ENCODE measurements around the gene PPP3R1. TPM values are rescaled to one million over a fixed set of nuclear protein-coding genes. Genes with fewer than 3 reads are reported as not detected.

Gene PPP3R1
- total RNA-seq, 1 experiment from 2014 or later: 41.7 TPM

DNA sequence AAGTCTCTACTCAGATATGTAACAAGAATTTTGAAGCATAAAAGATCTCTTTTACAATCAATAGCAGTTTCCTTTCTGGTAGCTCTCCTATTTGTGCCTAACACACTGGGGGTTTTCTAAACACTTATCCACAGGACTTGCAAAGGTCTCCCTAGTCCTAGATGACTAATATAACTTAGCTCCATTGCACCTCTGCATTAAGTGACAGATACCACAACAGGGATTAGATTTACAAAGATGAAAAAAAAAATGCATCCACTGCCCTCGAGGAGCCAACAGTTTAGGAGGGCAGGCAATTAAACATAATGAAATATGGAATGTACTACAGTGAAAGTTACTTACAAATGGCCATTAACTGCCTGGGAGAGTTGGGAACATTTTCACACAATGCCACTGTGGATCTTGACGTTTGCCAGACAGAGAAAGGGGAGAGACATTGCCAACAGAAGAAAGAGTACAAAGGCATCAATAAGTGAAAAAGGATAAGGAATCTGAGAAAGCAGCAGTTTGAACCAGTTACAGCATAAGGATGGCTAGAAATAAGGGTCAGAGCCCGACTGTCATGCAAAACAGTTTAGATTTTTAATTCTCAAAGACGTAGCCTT lies 14.3 kb downstream of the PPP3R1 start:
- in situ Hi-C loops (cut with HindIII; ENCODE audit: low sequenced_read_pairs): no loop called here
- no peak for DNase-seq (ENCODE audit: low spot score)

DNA sequence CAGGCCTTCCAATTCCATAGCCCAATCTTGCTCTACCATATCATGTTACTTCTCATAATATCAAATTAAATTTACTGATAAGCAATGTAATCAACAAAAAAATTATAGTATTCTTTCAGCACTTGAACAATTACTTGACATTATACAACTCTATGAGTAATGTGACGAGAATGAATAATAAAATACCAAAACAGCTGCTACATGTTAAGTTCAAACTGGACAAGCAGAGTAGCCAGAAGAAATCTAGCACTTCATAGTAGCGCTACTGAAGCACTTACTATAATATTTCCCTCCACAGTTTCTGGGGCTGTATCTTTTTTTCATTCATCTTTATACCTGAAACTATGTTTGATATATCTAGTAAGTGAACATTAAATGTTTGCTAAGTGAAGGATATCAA lies 14.9 kb downstream of the PPP3R1 start:
- no peak for DNase-seq (ENCODE audit: low spot score)
- in situ Hi-C loops (cut with HindIII; ENCODE audit: low sequenced_read_pairs): no loop called here

DNA sequence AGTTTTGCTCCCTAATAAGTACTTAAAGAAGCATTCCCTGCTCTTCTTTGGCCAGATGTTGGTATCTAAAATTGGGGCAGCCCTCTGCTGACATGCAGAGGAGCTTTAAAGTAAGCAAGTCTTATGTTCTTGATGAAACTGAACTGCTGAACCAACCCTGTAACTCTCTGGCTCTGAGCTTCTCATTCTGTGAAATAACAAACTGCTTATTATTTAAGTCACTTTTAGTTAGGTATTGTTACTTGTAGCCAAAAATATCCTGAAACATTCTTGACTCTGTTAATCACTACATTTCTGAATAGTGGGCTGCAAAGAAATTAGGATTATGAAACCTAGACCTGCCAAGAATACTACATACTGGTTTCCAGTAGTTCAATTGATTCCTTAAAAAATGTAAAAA lies 15.5 kb downstream of the PPP3R1 start:
- no peak for DNase-seq (ENCODE audit: low spot score)
- in situ Hi-C loops (cut with HindIII; ENCODE audit: low sequenced_read_pairs): no loop called here

DNA sequence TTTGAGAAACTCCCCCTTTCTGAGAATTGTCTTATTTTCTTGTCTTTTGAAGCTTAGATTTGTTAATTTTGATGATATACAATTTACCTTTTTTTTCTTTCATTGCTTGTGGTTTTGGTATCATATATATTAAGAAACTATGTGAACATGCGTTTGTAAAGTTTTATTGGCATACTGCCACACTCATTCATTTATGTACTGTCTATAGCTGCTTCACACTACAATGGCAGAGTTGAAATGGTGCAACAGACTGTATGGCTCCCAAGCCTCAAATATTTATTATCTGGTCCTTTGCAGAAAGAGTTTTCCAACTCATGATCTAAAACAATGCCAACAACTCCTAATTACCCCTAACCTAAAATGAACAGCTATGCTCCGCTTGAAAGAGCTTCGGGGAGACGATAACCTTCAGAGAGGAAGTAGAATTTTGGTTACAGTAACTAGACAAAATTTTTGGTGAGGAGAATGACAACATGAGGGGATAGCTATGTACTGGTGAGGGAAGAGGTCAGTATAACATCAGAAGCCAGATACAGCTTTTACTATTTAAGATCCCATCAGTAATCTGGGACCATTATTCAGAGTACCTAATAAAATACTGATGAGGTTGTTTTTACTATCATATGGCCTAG lies 16.1 kb downstream of the PPP3R1 start:
- in situ Hi-C loops (cut with HindIII; ENCODE audit: low sequenced_read_pairs): no loop called here
- no peak for DNase-seq (ENCODE audit: low spot score)

DNA sequence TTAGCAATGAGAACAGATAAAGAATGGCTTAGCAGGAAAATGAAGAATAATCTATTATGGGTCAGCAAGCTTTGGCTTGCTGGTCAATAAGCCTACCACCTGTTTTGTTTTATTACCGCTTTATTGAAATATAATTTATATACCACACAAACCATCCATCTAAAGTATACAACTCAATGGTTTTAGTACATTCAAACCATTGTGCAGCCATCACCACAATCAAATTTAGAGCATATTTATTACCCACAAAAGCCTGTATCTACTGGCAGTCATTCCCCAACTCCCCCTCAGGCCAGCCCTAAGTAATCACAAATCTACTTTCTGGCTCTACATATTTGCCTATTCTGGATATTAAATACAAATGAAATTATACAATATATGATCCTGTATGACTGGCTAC lies 17.2 kb downstream of the PPP3R1 start:
- in situ Hi-C loops (cut with HindIII; ENCODE audit: low sequenced_read_pairs): no loop called here
- DNase-seq (ENCODE audit: low spot score): no peak

DNA sequence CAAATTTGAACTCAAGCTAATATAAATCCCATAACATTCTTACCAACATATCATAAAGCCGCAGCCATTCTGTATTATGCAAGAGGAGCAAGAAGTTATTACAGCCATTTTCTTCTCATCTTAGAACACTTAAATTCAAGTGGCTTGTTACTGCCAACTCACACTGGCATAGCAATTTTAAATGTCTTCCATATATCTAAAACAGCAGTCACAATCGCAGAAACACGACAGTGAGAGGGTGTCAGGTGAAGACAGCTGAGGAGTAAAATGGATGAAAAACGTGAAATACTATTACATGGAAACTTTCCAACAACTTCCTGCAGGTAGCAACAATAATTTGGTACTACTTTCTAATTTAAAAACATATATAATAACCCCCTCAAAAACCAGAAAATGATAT lies 17.9 kb downstream of the PPP3R1 start:
- in situ Hi-C loops (cut with HindIII; ENCODE audit: low sequenced_read_pairs): no loop called here
- no peak for DNase-seq (ENCODE audit: low spot score)

DNA sequence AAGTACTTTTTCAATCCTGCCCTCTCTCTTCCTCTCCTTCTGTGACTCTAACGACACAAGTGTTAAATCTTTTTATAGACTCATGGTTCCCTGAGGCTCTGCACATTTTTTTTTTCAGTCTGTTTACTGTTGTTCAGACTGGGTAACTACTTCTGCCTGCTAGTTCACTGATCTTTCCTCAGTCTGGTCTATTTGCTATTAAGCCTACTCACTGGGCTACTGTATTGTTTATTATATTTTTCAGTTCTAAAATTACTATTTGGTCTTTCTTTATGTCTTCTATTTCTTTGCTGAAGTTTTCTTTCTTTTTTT lies 21.3 kb downstream of the PPP3R1 start:
- DNase-seq (ENCODE audit: low spot score): no peak
- in situ Hi-C loops (cut with HindIII; ENCODE audit: low sequenced_read_pairs): no loop called here

DNA sequence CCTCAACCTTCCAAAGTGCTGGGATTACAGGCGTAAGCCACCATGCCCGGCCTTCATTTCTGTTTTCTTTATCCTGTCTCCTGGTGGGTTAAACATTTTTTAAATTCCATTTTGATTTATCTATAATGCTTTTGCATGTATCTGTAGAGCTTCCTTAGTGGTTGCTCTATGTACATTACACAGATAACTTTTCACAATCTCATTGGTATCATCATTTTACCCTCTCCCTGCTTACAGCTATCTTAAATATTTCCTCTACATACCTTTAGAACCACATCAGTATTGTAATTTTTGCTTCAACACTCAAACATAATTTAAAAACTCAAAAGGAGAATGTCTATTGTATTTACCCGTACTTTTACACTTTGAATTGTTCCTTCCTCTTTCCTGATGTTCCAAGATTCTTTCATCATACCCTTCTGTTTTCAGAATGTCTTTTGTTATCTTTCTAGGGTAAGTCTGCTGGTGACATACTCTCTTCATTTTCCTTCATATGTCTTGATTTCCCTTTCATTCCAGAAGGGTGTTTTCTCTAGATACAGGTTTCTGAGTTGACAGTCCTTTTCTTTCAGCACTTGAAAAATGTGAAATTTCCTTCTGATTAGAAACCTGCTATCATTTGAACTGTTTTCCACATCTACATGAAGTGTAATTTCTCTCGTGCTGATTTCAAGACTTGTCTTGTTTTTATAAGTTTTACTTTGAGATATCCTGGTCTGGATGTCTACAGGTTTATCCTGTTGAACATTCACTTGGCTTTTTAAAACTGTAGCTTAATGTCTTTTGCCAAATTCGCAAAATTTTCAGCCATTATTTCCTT lies 21.9 kb downstream of the PPP3R1 start:
- no peak for DNase-seq (ENCODE audit: low spot score)
- in situ Hi-C loops (cut with HindIII; ENCODE audit: low sequenced_read_pairs): no loop called here

DNA sequence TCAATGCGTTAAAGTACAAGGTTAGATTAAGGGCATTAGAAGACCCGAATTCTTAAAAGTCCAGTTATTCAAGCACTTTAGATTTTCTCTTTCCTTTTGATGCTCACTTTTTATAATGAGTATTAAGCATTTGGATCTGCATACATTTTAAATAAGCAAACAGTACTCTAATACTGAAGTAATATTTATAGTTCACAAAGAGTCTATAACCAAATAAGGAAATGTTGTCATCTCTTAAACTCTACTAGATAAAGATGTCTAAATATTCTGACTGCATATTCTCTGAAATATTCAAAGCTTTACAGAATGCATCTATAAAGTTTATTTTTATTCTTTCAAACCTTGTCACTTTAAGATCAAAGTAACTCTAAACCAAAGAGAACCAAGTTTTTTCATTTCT lies 25.5 kb downstream of the PPP3R1 start:
- no peak for DNase-seq (ENCODE audit: low spot score)
- in situ Hi-C loops (cut with HindIII; ENCODE audit: low sequenced_read_pairs): no loop called here

DNA sequence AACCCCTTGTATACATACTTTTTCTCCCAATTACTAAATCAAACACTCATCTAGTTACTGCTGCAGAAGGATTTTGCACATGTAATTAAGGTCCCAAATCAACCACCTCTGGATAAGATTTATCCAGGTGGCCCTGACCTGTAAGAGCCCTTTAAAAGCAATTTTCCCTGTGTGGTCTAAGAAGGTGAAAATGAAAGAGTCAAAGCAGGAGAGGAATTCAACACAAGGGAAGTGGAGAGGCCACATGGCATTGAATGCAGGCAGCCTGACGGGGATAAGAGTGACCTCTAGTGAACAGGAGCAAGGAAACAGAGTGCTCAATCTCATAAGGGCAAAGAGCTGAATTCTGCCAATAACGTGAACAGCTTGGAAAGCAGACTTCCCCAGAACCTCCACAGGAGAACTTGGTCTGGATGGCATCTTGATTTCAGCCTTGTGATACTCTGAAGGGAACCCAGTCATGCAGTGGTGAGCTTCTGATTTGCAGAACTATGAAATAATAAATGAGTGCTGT lies 27.2 kb downstream of the PPP3R1 start:
- DNase-seq (ENCODE audit: low spot score): peak; percentile 71
- in situ Hi-C loops (cut with HindIII; ENCODE audit: low sequenced_read_pairs): no loop called here

DNA sequence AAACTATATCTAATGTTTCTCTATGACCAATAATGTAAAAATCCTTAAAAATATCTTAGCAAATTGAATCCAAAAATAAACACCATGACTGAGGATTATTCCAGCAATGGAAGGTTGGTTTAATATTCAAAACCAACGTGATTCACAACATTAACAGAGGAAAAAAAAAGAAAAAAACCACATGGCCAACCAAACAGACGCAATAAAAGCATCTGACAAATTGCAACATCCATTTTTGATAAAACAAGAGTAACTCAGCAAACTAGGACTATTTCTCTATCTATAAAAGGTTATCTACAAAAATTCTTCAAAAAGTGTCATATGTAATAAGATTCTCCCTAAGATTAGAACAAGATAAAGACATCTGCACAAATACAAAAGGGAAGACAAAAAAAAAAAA lies 28.9 kb downstream of the PPP3R1 start:
- in situ Hi-C loops (cut with HindIII; ENCODE audit: low sequenced_read_pairs): no loop called here
- no peak for DNase-seq (ENCODE audit: low spot score)

DNA sequence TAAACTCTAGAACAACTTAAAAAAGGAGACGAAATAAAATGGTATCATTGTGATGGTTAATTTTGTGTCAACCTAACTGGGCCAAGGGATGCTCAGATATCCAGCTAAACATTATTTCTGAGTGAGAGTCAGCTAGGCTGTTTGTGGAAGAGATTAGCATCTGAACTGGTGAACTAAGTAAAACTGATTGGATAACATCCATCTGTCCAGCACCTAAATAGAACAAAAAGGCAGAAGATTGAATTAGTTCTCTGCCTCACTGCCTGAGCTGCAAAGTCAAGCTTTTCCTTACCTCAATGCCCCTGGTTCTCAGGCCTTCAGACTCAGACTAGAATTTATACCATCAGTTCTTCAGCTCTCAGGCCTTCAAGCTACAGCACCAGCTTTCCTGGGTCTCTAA lies 30.0 kb downstream of the PPP3R1 start:
- in situ Hi-C loops (cut with HindIII; ENCODE audit: low sequenced_read_pairs): no loop called here
- peak; percentile 40 for DNase-seq (ENCODE audit: low spot score)

DNA sequence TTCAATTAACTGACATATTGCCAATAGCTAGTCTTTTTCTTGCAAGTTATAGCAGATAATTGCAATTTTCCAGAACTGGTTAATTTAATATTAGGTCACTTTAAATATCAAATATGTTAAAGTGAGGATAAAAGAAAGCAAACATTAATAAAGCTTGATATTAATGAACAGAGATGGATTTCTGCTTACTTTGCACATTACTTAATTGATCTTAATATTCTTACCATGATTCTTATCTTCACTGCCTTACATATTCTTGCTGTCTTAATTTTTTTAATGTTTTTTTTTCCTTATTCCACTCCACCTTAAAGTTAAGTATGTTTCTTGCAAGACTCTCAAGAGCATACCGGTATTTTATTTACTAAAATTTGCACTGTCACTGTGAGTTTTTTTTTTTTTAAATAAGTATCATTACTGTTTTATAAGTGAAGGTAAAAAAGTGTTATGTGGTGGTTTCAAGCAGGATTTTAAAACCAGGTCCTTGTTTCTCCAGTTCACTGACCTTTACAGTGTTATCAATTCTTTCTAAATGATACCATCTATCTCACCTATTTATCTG lies 33.9 kb downstream of the PPP3R1 start:
- DNase-seq (ENCODE audit: low spot score): no peak
- in situ Hi-C loops (cut with HindIII; ENCODE audit: low sequenced_read_pairs): no loop called here

DNA sequence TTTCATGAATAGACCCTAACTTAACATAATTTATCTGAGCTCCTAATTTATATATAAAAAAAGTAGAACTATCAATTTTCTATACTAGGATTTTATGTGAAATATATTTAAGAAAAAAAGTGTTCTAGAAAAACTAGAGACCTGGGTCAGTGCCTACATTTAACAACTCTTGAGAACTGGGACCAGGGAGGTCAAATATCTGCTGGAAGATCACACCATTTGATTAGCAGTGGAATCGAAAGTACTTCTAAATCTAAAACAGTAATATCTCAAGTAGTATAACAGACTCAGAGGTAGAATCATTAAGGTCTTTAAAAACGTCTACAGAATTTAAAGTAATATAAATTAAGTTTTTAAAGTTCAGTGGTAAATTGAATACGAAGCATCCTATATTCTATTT lies 34.6 kb downstream of the PPP3R1 start:
- in situ Hi-C loops (cut with HindIII; ENCODE audit: low sequenced_read_pairs): no loop called here
- DNase-seq (ENCODE audit: low spot score): no peak

DNA sequence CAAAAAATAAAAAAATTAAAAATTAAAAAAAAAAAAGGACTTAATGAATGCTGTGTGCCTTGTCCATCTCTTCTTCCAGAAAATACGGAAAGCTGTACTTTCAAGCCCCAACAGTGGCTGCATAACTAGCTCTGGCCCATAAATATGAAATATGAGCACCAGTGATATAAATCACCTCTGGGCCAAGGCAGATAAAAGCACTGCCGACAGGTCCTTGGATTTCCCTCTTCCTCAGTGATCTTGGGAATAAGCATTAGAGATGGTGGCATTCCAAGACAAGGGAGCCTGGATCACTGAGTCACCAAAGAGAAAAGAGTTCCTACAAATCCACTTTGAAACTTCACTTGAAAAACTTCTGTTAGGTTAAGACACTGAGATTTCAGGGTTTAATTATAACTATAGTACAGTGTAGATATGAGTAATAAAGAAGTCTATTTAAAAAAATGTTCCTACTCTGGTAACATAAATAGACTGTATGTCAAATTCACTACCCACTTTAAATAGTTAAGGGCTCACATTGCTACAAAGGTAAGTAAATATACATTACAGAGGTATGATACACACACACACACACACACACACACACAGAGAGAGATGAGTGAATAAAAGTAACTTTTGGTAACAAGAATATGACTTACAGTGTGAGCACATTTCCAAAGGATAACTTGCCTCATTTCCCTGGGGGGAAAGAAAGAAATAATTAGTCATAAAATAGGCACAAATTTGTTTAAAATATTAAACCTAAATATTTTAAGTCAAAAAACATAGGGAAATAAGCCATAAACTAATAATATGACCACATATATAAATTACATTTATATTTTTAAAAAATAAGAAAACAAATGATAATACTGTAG lies 35.6 kb downstream of the PPP3R1 start:
- in situ Hi-C loops (cut with HindIII; ENCODE audit: low sequenced_read_pairs): no loop called here
- DNase-seq (ENCODE audit: low spot score): no peak

DNA sequence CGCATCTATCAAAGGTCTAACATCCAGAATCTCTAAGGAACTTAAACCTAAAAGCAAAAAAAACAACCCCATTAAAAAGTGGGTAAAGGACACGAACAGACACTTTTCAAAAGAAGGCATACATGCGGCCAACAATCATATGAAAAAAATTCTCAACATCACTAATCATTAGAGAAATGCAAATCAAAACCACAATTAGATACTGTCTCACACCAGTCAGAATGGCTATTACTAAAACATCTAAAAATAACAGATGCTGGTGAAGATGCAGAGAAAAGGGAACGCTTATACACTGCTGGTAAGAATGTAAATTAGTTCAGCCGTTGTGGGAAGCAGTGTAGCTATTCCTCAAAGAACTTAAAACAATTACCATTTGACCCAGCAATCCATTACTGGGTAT lies 38.0 kb downstream of the PPP3R1 start:
- DNase-seq (ENCODE audit: low spot score): no peak
- in situ Hi-C loops (cut with HindIII; ENCODE audit: low sequenced_read_pairs): no loop called here

DNA sequence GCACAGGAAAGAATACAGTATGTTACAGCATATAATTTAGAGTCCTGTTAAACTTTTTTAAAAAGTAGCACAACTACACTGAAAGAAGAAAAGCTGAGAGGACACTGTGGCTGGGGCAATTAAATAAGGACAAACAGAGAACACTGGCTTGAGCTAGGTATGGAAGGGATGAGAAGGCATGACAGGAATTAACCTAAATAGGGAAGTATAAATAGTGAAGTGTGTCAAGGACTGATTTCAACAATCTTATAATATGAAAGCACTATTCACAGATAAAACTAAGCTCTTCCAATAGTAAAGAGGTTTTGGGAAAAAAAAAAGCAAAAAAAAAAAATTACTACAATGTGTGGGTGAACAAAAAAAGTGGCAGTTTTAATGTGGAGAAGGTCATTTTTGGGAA lies 45.5 kb downstream of the PPP3R1 start:
- no peak for DNase-seq (ENCODE audit: low spot score)
- in situ Hi-C loops (cut with HindIII; ENCODE audit: low sequenced_read_pairs): no loop called here

DNA sequence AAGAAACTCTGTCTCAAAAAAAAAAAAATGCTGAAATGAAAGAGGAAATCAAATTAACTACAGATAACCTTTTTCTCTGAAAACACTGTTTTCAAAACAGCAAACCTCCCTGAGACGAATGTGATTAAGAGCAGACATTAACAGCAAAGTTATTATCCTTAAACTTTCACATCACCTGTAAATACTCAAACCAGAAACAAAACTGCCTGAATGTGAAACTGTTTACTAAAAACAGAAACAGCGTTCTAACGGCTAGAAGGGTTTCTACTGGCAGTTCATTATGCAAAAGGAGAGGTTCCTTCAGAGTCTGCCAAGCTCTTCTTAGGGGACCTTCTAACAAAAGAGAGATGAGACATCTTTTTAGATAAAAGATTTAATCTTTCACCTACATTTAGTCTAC lies 48.7 kb downstream of the PPP3R1 start:
- in situ Hi-C loops (cut with HindIII; ENCODE audit: low sequenced_read_pairs): no loop called here

DNA sequence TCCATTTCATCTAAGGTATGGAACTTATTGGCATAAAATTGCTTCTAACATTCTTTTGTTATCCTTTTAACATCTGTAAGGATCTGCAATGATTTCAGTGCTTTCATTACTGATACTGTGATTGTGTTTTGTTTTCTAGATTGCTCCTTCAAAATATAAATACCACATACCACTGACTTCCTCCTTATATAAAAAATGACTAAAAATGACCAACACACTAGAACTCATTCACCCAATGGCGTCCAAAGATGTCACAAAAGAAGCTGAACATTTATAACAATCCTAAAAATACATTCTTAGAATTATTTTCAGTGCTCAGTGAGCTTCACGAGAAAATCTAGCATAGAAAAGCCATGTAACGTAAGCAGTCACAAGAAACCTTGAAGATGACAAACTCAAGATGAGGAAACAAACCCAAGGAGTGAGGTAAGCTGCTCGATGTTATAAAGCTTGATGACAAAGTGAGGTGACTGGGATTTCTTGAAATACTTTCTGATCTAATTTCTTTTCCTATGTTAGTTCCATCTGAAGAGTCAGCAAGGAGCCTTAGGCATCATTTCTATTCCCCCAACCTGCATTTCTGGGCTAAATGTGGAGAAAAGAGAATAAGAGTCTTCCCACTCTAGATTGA lies 52.1 kb downstream of the PPP3R1 start:
- in situ Hi-C loops (cut with HindIII; ENCODE audit: low sequenced_read_pairs): no loop called here
- DNase-seq (ENCODE audit: low spot score): no peak

More for the DNA sequence above, 48.7 kb downstream of the PPP3R1 start:
- DNase-seq (ENCODE audit: low spot score): no peak
